DMS153 treated with DMSO at 0.1 percent for 48 hours (cell line): ENCODE results near the gene THAP4.
A peak's percentile ranks its signal among the peaks of the same experiment; 100 is the strongest.
"Not testable (repeated sequence)": the region's sequence is repeated elsewhere in the genome, so short reads cannot be mapped to it uniquely, and the experiment has no call there.

Source experiments
- DNase-seq: peaks from one replicate; lab custom pipeline; 2025; ENCODE audit not compliant: unreplicated experiment; lab: John Stamatoyannopoulos, UW

The THAP4 gene

DNA sequence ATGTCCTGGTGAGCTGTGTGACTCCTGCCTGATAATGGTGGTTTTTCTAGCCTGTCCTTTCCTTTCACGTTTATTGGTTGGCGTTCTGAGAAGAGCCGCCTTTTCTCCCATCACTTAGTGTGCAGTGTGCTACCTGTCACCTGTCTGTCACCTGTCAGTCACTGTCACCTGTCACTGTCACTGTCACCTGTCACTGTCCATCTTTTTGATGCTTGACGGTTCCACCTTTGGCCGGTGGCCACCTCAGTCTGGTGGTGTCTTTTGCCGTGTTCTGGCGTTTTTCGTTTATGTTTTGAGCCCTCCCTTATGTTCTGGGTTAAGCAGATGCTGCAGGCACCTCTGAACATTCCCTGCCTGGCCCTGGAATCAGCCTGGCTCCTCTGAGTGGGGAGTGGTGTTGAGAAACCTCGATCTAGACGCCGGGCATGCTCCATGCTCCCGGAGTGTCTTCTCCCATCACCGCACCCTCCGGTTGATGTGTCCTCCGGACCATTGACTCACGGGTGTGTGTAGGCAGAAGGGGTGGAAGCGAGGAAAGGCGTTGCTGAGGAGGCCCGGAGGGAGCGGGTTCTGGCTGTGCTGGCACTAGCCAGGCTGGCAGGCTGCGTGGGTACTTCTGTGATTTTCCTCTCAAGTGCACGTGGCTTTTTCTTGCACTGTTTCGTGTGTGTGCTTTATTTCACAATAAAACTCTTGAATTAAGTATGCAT, 28.9 kb upstream of the THAP4 start:
- DNase-seq, result no peak

DNA sequence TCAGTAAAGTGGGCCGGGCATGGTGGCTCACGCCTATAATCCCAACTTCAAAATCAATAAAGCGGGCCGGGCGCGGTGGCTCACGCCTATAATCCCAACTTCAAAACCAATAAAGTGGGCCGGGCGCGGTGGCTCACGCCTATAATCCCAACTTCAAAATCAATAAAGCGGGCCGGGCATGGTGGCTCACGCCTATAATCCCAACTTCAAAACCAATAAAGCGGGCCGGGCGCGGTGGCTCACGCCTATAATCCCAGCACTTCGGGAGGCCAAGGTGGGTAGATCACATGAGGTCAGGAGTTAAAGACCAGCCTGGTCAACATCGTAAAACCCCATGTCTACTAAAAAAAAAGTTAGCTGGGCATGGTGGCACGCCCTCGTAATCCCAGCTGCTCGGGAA, 25.8 kb upstream of the THAP4 start:
- DNase-seq, result not testable (repeated sequence)

- DNase-seq, result no peak
Measured at GRCh38 chr2:241660593-241661213, 23.7 kb upstream of the THAP4 start.

DNA sequence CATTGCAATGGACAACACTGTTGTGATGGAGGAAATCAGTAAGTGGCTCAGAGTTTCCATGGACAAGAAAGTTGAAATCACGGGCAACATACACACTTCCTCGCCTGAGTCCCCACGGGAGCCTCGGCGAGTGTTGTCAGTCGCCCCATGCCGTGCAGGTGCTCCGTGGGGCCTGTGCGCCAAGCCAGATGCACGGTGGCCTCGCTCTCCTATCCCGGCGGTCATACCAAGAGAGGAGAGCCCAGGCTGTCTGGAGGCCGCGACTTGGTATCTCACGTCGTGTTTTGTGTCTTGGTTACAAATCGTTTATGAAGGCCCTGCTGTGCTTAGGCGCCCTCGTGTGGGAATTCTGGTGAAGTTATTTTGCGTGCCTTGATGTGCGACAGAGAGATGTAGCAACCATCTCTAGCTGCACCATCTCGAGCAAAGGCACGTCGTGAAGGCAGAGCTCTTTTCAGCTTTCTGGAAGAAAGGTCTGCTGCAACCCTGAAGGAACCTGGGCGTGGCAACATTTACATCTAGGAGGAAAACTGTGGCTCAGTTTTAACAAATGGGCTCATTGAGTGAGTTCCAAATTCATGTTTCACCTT, 22.3 kb upstream of the THAP4 start:
- peak; percentile 29 for DNase-seq

- DNase-seq, result no peak
Measured at GRCh38 chr2:241658296-241658695, 21.3 kb upstream of the THAP4 start.

DNA sequence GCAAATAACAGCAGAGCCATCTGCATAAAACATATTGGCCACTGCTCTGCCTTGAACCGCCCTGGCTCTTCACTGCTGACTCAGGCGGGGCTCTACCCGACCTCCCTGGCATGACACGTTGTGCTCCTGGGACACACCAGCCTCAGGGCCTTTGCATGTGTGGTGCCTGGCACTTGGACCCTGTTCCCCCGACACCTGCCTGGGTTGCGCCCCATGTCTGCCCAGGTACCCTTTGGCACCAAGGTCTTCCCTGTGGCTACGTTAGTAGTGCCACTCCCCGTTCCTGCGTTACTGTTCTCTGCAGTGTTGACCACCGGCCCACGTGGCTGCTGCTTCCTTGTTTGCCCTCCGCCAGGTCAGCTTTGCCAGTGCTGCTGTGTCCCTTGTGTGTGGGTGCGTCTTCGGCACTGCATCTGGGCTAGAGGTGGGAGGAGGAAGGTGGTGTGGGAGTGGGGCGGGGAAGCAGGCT, 20.9 kb upstream of the THAP4 start:
- no peak for DNase-seq

DNA sequence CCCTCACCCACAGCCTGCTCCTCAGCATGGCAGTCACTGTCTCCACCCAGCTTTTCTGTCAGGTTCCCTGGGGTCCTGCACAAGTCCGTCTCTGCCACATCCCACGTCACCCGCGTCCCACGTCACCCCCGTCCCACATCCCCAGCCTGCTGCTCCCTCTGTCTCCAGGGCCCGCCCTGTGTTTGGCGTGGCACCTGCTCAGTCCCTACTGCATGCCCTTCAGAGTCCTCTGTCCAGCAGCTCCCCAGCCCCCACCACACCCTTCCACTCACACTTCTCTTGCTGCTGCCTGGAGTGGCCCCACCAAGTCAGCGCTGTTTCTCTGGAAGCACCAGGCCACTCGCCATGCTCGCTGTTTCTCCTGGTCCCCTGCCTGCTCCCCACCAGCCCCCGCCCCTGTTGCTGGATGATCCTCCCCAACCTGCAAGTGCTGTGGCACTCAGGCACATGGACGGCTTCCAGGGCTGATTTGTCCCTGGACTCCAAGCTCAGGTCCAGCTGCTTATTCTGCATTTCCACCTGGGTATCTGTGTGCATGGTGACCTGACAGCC, 19.3 kb upstream of the THAP4 start:
- no peak for DNase-seq

- no peak for DNase-seq
Measured at GRCh38 chr2:241655516-241656189, 18.7 kb upstream of the THAP4 start.

GRCh38 chr2:241654551-241654950, 17.6 kb upstream of the THAP4 start:
- no peak for DNase-seq

GRCh38 chr2:241653210-241653750, 16.3 kb upstream of the THAP4 start:
- no peak for DNase-seq

DNA sequence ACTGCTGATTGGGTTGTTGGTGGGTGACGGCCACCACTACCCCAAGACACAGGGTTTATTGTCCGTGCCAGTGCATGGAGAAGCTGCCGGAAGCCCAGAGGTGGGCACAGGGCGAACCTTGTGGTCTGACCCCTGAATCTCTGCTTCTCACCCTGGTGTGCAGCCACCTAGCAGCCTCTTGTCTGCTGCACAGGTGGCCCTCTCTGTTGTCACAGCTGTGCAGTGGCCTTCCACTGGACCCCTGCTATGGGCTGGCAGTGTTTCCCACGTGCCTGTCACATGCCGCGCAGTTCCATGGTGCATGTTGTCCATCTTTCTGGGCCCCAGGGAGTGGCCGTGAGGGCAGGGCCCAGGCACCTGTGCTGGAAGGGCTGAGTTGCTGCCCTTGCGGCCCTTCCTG, 15.8 kb upstream of the THAP4 start:
- DNase-seq, result no peak

- DNase-seq, result no peak
Measured at GRCh38 chr2:241652142-241652541, 15.2 kb upstream of the THAP4 start.

- DNase-seq, result no peak
Measured at GRCh38 chr2:241649927-241650326, 13.0 kb upstream of the THAP4 start.

GRCh38 chr2:241649404-241649803, 12.4 kb upstream of the THAP4 start:
- no peak for DNase-seq

- no peak for DNase-seq
Measured at GRCh38 chr2:241648453-241648852, 11.5 kb upstream of the THAP4 start.

DNA sequence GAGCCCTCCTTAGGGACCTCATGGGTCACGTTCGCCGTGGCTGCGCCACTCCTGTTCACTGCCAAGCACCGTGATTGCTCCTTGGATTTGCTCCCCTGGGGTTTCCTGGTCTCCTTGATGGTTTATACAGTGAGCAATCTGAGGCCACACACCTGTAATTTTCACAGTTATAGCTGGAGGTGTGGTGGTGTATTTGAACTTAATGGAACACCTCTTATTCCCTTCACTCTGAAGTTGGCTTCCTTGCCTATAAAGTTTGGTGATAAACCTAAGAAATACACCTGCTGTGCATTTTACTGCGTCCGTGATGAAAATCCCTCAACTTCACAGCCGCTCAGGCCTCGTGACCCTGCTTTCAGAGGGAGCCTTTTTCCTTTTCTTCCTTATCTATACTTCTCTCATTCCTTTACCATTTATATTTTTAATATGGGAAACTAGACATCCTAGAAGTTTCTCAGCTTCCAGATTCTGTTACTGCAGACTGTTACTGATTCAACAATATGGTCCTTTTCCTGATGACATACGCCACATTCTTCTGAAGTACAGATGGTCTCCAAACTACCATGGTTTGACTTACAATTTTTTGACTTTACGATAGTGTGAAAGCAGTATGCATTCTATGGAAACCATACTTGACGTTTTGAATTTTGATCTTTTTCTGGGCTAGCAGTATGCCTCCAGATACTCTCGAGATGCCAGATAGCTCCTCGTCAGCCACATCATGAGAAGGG, 9.1 kb upstream of the THAP4 start:
- no peak for DNase-seq

DNA sequence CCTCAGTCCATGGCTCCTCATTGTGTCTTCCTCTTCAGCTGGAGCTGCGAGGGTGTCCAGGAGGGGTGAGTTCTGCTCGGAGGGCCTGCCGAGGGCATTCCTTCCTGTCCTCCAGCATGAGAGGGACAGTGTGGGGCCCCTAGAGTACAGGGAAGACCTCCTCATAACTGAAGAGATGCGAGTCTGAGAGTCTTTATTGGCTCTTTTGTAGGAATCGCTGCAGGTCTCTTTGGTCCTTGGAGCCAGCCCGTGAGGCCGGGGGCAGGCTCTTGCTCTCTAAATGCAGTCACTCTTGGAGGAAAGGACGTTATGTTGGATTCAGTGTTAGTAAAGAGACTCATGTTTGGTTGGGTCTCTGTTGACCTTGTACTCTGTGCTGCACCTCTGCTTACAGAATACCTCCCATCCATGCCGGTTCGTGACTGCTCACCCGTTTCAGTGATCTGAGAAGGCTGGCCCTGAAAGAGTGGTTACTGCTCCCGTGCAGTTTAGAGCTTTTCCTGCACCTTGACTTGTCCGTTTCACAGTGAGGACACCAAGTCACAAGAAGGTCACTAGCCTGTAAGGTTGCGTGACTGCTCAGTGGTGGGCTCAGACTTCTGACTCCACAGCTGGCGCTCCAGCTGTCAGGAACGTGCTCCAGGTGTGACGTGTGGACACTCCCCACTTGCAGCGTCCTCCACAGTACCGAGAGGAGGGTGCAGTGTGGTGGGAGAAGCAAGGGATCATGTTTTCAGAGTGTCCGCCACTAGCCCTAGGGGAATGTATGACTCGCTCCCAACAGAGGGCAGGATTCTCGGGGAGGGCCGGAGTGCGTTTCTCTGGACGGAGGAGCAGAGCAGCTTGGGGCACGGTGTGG, 8.3 kb upstream of the THAP4 start:
- DNase-seq, result no peak

- DNase-seq, result no peak
Measured at GRCh38 chr2:241641631-241642030, 4.7 kb upstream of the THAP4 start.

- DNase-seq, result no peak
Measured at GRCh38 chr2:241640165-241640795, 3.3 kb upstream of the THAP4 start.
